IMR-90 (cell line): ENCODE data around the gene CTNNA1. TPM values are rescaled to one million over a fixed set of nuclear protein-coding genes. Genes with fewer than 3 reads are reported as not detected.

ENCODE experiments used
- ATAC-seq: fragments of 200-7000 bp; cut with Tn5 transposase; 2 replicates; pipeline ENCODE4 v1.9.1; 2020; ENCODE audit warnings: low read depth, mild to moderate bottlenecking, moderate library complexity
- BruUV-seq: library from RNA; stranded (reverse); fragments of 400-500 nt; replicated peaks from 2 replicates; lab custom pipeline; 2021; lab: Mats Ljungman, UMichigan
- CTCF ChIA-PET: fragments of 300-600 bp; formaldehyde crosslinking; extraction: SDS; loops from one replicate; lab custom pipeline; 2021; ENCODE audit warnings: antibody characterized with exemption; lab: Yijun Ruan, JAX
- POLR2A ChIA-PET: fragments of 300-600 bp; sonication (Branson Sonifier 250); formaldehyde crosslinking; loops from one replicate; lab custom pipeline; 2022; ENCODE audit warnings: antibody characterized with exemption; ENCODE audit not compliant: unreplicated experiment; lab: Charles Lee
- DNase-seq: peaks from one replicate; pipeline ENCODE4 v3.0.0; 2013
- H2AFZ ChIP-seq: replicated peaks from 2 replicates; pipeline ENCODE3; 2013; ENCODE audit warnings: low read length, mild to moderate bottlenecking; ENCODE audit not compliant: poor library complexity
- H2AK5ac ChIP-seq: 2 replicates; pipeline ENCODE4 v1.6.1; 2013; ENCODE audit warnings: low read depth, low read length, inconsistent platforms
- H2AK9ac ChIP-seq: replicated peaks from 2 replicates; pipeline ENCODE3; 2013; ENCODE audit warnings: mild to moderate bottlenecking, low read depth, low read length, moderate library complexity; ENCODE audit not compliant: poor library complexity
- H2BK120ac ChIP-seq: 2 replicates; pipeline ENCODE4 v1.6.1; 2013; ENCODE audit warnings: low read depth, low read length, inconsistent platforms
- H2BK15ac ChIP-seq: 3 replicates; pipeline ENCODE4 v1.6.1; 2013; ENCODE audit warnings: low read depth, low read length, inconsistent platforms
- H2BK20ac ChIP-seq: 2 replicates; pipeline ENCODE4 v1.6.1; 2013; ENCODE audit warnings: low read depth, mild to moderate bottlenecking, inconsistent platforms, low read length, moderate library complexity
- H2BK5ac ChIP-seq: 2 replicates; pipeline ENCODE4 v1.6.1; 2013; ENCODE audit warnings: mild to moderate bottlenecking, low read depth, low read length, inconsistent platforms; ENCODE audit not compliant: poor library complexity, severe bottlenecking
- H3K14ac ChIP-seq: replicated peaks from 2 replicates; pipeline ENCODE4 v1.6.1; 2013; ENCODE audit warnings: low read depth, low read length, inconsistent platforms
- H3K18ac ChIP-seq: 2 replicates; pipeline ENCODE4 v1.6.1; 2013; ENCODE audit warnings: low read depth, low read length, control low read depth
- H3K23ac ChIP-seq: 2 replicates; pipeline ENCODE4 v1.6.1; 2013; ENCODE audit warnings: low read depth, low read length, inconsistent platforms
- H3K27ac ChIP-seq: 2 replicates; pipeline ENCODE4 v1.5.1; 2013; ENCODE audit warnings: mild to moderate bottlenecking, control low read depth, low read length; ENCODE audit not compliant: insufficient read depth
- H3K27me3 ChIP-seq: 2 replicates; pipeline ENCODE4 v1.6.1; 2013; ENCODE audit warnings: low read length; ENCODE audit not compliant: control insufficient read depth, insufficient read depth
- H3K36me3 ChIP-seq: 2 replicates; pipeline ENCODE4 v1.6.1; 2013; ENCODE audit warnings: low read length, mixed read lengths; ENCODE audit not compliant: control insufficient read depth, insufficient read depth
- H3K4ac ChIP-seq: 2 replicates; pipeline ENCODE4 v1.6.1; 2013; ENCODE audit warnings: low read depth, low read length, inconsistent platforms
- H3K4me1 ChIP-seq: 2 replicates; pipeline ENCODE4 v1.6.1; 2013; ENCODE audit warnings: low read length, mixed read lengths; ENCODE audit not compliant: control insufficient read depth, insufficient read depth
- H3K4me2 ChIP-seq: 2 replicates; pipeline ENCODE4 v1.6.1; 2013; ENCODE audit warnings: low read depth, mild to moderate bottlenecking, control low read depth, low read length, moderate library complexity
- H3K4me3 ChIP-seq: 2 replicates; pipeline ENCODE4 v1.5.1; 2013; ENCODE audit warnings: low read depth, mild to moderate bottlenecking, control low read depth, low read length, moderate library complexity; ENCODE audit not compliant: insufficient read depth
- H3K56ac ChIP-seq: 2 replicates; pipeline ENCODE4 v1.6.1; 2013; ENCODE audit warnings: low read length, inconsistent platforms; ENCODE audit not compliant: insufficient read depth; ENCODE audit errors: extremely low read depth
- H3K79me1 ChIP-seq, 2 experiments: 2 replicates each; pipeline ENCODE4 v1.6.1; 2013; ENCODE audit warnings: low read length in 2 of 2, inconsistent platforms in 1 of 2, low read depth in 1 of 2
- H3K9ac ChIP-seq: 2 replicates; pipeline ENCODE4 v1.6.1; 2013; ENCODE audit warnings: low read depth, low read length, control low read depth
- H3K9me1 ChIP-seq: 2 replicates; pipeline ENCODE4 v1.6.1; 2013; ENCODE audit warnings: low read length, inconsistent platforms; ENCODE audit not compliant: insufficient read depth
- H3K9me3 ChIP-seq: 2 replicates; pipeline ENCODE4 v1.6.1; 2013; ENCODE audit warnings: low read length; ENCODE audit not compliant: control insufficient read depth, insufficient read depth
- H4K20me1 ChIP-seq: 2 replicates; pipeline ENCODE4 v1.6.1; 2013; ENCODE audit warnings: low read length, inconsistent platforms; ENCODE audit not compliant: insufficient read depth
- H4K5ac ChIP-seq: 2 replicates; pipeline ENCODE4 v1.6.1; 2013; ENCODE audit warnings: mild to moderate bottlenecking, low read depth, low read length, control low read depth
- H4K8ac ChIP-seq, 2 experiments: 2 replicates each; pipeline ENCODE4 v1.6.1; 2013; ENCODE audit warnings: low read depth in 2 of 2, low read length in 2 of 2, control low read depth in 1 of 2, inconsistent platforms in 1 of 2
- H4K91ac ChIP-seq: 2 replicates; pipeline ENCODE4 v1.6.1; 2013; ENCODE audit warnings: low read depth, low read length, inconsistent platforms; ENCODE audit not compliant: insufficient read depth
- CHD1 ChIP-seq: IDR thresholded peaks from 2 replicates; pipeline ENCODE4 v1.6.1; 2012; ENCODE audit warnings: low read depth, low read length, improper control_type of control experiment
- FOS ChIP-seq: fragments of 150-350 bp; IDR thresholded peaks from 2 replicates; pipeline ENCODE4 v1.6.1; 2016; ENCODE audit warnings: low read depth, low read length
- SMC3 ChIP-seq: fragments of 150-350 bp; IDR thresholded peaks from 2 replicates; pipeline ENCODE4 v1.6.1; 2016; ENCODE audit warnings: low read depth, mild to moderate bottlenecking, antibody characterized with exemption, low read length, moderate library complexity
- WGBS, 2 experiments: methylation state at CpG; one replicate each; pipeline versions ENCODE4 v1.1.5 to v1.1.7; 2013; ENCODE audit warnings: missing lambda C conversion rate in 2 of 2; ENCODE audit not compliant: insufficient read length in 1 of 2; ENCODE audit errors: extremely low coverage in 2 of 2; 5-methylcytosine and 5-hydroxymethylcytosine counted together
- dilution Hi-C: fragments of 300-500 bp; cut with HindIII; formaldehyde crosslinking; loops from one replicate; pipeline ENCODE4 v1.14.3; 2018; ENCODE audit warnings: low sequenced_read_pairs; ENCODE audit not compliant: unreplicated experiment
- in situ Hi-C: fragments of 300-500 bp; cut with MboI; formaldehyde crosslinking; loops from 3 replicates; pipeline ENCODE4 v1.14.3; 2019; ENCODE audit warnings: low sequenced_read_pairs, inconsistent platforms, mixed read lengths
- intact Hi-C: fragments of 100-400 bp; cut with micrococcal nuclease; formaldehyde crosslinking; loops from 2 replicates; pipeline ENCODE4 v1.10.0; 2022
- polyA plus RNA-seq, 3 experiments: library from polyadenylated mRNA; depleted of rRNA; stranded (reverse); fragments of >200 nt; gene quantifications; 2 replicates each; pipeline ENCODE4 v1.2.3, GENCODE V29; 2012; ENCODE audit warnings: low replicate concordance in 1 of 3
- total RNA-seq: library from RNA; depleted of rRNA; stranded (reverse); fragments of >200 nt; gene quantifications from 2 replicates; pipeline ENCODE4 v1.2.3, GENCODE V29; 2012

CTNNA1 gene
- total and polyA plus RNA-seq, 2 of the 4 experiments (the other 2 are of a cell fraction): 220 to 471 TPM

- DNase-seq (peak; percentile 23), ATAC-seq (peak; percentile 15; the same call in 1 of the 2 replicates)
- H3K4me1 ChIP-seq: no peaks in the 10 kb centered on the region; the same call in 1 of the 2 replicates
- H4K20me1 ChIP-seq: peaks cover 10% of the 10 kb centered on the region
- peaks cover 16 to 57% of the 10 kb centered on the region in 2 experiments for H3K79me1 ChIP-seq
- BruUV-seq: no TSS peak
- H2AK9ac ChIP-seq: peak overlapping the region; percentile 25
- H3K36me3 ChIP-seq: peaks cover 73% of the 10 kb centered on the region
- H2BK20ac ChIP-seq: no peak overlapping the region
- H2BK5ac ChIP-seq: no peak overlapping the region
- H3K9me3 ChIP-seq: no peaks in the 10 kb centered on the region
- H3K9me1 ChIP-seq: peaks cover 15% of the 10 kb centered on the region
- no peak overlapping the region for H4K91ac ChIP-seq
- H4K5ac ChIP-seq: no peak overlapping the region
- TF ChIP-seq CHD1: no peak
- no peak for TF ChIP-seq FOS
- no peak for TF ChIP-seq SMC3
- WGBS, 2 experiments: 63% methylated on average over 5 of the region's 7 CpGs; no CpG with 5 or more reads in 1 of the 2 experiments
- 0 out of 2 replicates have a peak overlapping the region, but pooled peaks have one; percentile 64 for H3K23ac ChIP-seq
- H3K4me2 ChIP-seq: no peak overlapping the region
- H2AFZ ChIP-seq: no peak overlapping the region
- H4K8ac ChIP-seq: peak overlapping the region in 1 of 2 experiments; percentile 30; a peak in 2 of 4 replicates
- H2BK120ac ChIP-seq: no peak overlapping the region
- H2BK15ac ChIP-seq: no peak overlapping the region
- in situ Hi-C loops (no loop called here), intact Hi-C loops (no loop called here), dilution Hi-C loops (no loop called here)
- peak overlapping the region; percentile 26; the same call in 1 of the 2 replicates for H3K14ac ChIP-seq
- no peak overlapping the region for H3K18ac ChIP-seq
- no peak overlapping the region for H3K56ac ChIP-seq
- no peaks in the 10 kb centered on the region for H3K27me3 ChIP-seq
- H3K4me3 ChIP-seq: no peak overlapping the region
- no peak overlapping the region for H3K4ac ChIP-seq
- CTCF ChIA-PET: no interaction called here
- H3K27ac ChIP-seq: no peak overlapping the region
- H2AK5ac ChIP-seq: no peak overlapping the region
- POLR2A ChIA-PET: no interaction called here
- H3K9ac ChIP-seq: no peak overlapping the region
These were observed 174.8 kb downstream of the CTNNA1 start for GRCh38 chr5:138927979-138928378.
